GM12891 (cell line): ENCODE data around the gene PSMG2.

Source experiments
- PAX5 ChIP-seq: IDR thresholded peaks from 2 replicates; pipeline ENCODE4 v1.6.1; 2011; ENCODE audit warnings: low read length, moderate library complexity, mild to moderate bottlenecking; ENCODE audit not compliant: insufficient read depth, severe bottlenecking
- POLR2A ChIP-seq: IDR thresholded peaks from 2 replicates; pipeline ENCODE4 v1.6.1; 2011; ENCODE audit warnings: low read depth, low read length, control low read depth
- POLR2AphosphoS5 ChIP-seq: IDR thresholded peaks from 2 replicates; pipeline ENCODE4 v1.6.1; 2011; ENCODE audit warnings: low read depth, low read length, control low read depth

- peak; percentile 83 for TF ChIP-seq POLR2A
- TF ChIP-seq PAX5: no peak
- TF ChIP-seq POLR2AphosphoS5: peak; percentile 89
Measured at GRCh38 chr18:12702221-12703095, at the start of gene PSMG2, which contains the start of gene CEP76.
